H1 (cell line): ENCODE data around the gene SYMPK. TPM values are rescaled to one million over a fixed set of nuclear protein-coding genes. Genes with fewer than 3 reads are reported as not detected.

Source experiments
- CBX5 ChIP-seq: fragments of 300-800, 300-1000 bp; sonication (generic); IDR thresholded peaks from 2 replicates; pipeline ENCODE4 v1.7.1; 2016; ENCODE audit warnings: antibody characterized with exemption, low read length, low read depth
- EGR1 ChIP-seq: IDR thresholded peaks from 2 replicates; pipeline ENCODE4 v1.6.1; 2011; ENCODE audit warnings: low read depth, low read length, borderline replicate concordance
- EZH2 ChIP-seq: fragments of 200-600 bp; sonication (generic); IDR thresholded peaks from 2 replicates; pipeline ENCODE4 v1.7.1; 2012; ENCODE audit warnings: low read depth, mild to moderate bottlenecking, moderate library complexity, low read length, inconsistent platforms; ENCODE audit not compliant: severe bottlenecking
- TEAD4 ChIP-seq: IDR thresholded peaks from 2 replicates; pipeline ENCODE4 v1.6.1; 2012; ENCODE audit warnings: low read depth, low read length, inconsistent platforms, mixed read lengths
- polyA plus RNA-seq, 7 experiments: library from polyadenylated mRNA; depleted of rRNA in 3 of 7; stranded (reverse) in 5 of 7; unstranded in 2 of 7; fragments of >200 nt in 5 of 7; fragments of 200-250 nt in 2 of 7; gene quantifications; 1 replicate in 5 of 7; 2 replicates in 1 of 7; 4 replicates in 1 of 7; pipeline versions ENCODE4 v1.2.1 to v1.2.3, GENCODE V29; 2011 to 2013; ENCODE audit warnings: missing spikeins in 2 of 7, mixed read lengths in 2 of 7
- total RNA-seq: library from RNA; stranded (reverse); fragmentation: NEBNext Ultra II Directional; extraction: Animal tissue kit (Norgen Biotek cat#: 25700); gene quantifications from 2 replicates; pipeline ENCODE4 v1.2.1, GENCODE V29; 2021
- TF ChIP-seq, protein P1 (sequence below): fragments of 300-600 bp; sonication (generic); IDR thresholded peaks from 2 replicates; pipeline ENCODE4 v1.7.1; 2012; ENCODE audit warnings: low read length, moderate library complexity, mild to moderate bottlenecking, inconsistent platforms; ENCODE audit not compliant: insufficient replicate concordance

SYMPK gene
- total and polyA plus RNA-seq, 2 of the 8 experiments (the other 6 are each of a cell fraction or from before 2014, with no cell fraction given): 93.6 to 99.5 TPM

DNA sequence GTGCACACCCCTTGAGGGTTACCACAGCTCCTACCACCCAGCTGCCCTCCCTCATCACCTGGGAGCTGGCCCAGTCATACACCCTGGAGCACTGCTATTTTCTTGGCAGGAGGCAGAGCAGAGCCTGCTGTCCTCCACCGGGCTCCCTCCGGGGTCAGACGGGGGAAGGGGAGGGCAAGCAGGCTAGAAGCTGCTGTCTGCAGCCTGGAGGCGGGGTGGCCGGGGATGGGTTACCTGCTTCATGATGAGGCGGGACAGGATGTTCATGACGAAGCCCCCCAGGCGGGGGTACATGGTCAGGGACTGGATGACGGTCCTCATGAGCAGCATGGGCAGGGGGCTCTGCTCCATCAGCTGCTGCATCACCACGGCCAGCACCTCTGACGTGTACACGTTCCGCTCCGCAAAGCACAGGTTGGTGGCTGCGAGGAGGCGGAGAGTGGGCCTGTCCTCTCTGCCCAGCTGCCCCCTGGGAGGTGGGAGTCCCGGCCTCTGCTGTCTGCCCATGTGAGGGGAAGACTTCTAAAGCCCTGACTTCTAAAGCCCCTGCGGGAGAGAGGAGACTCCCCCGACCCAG lies 45.1 kb downstream of the SYMPK start (continued):
- TF ChIP-seq EZH2 (no peak), EGR1 (no peak), TEAD4 (no peak), CBX5 (no peak)
- TF ChIP-seq, protein P1, sequence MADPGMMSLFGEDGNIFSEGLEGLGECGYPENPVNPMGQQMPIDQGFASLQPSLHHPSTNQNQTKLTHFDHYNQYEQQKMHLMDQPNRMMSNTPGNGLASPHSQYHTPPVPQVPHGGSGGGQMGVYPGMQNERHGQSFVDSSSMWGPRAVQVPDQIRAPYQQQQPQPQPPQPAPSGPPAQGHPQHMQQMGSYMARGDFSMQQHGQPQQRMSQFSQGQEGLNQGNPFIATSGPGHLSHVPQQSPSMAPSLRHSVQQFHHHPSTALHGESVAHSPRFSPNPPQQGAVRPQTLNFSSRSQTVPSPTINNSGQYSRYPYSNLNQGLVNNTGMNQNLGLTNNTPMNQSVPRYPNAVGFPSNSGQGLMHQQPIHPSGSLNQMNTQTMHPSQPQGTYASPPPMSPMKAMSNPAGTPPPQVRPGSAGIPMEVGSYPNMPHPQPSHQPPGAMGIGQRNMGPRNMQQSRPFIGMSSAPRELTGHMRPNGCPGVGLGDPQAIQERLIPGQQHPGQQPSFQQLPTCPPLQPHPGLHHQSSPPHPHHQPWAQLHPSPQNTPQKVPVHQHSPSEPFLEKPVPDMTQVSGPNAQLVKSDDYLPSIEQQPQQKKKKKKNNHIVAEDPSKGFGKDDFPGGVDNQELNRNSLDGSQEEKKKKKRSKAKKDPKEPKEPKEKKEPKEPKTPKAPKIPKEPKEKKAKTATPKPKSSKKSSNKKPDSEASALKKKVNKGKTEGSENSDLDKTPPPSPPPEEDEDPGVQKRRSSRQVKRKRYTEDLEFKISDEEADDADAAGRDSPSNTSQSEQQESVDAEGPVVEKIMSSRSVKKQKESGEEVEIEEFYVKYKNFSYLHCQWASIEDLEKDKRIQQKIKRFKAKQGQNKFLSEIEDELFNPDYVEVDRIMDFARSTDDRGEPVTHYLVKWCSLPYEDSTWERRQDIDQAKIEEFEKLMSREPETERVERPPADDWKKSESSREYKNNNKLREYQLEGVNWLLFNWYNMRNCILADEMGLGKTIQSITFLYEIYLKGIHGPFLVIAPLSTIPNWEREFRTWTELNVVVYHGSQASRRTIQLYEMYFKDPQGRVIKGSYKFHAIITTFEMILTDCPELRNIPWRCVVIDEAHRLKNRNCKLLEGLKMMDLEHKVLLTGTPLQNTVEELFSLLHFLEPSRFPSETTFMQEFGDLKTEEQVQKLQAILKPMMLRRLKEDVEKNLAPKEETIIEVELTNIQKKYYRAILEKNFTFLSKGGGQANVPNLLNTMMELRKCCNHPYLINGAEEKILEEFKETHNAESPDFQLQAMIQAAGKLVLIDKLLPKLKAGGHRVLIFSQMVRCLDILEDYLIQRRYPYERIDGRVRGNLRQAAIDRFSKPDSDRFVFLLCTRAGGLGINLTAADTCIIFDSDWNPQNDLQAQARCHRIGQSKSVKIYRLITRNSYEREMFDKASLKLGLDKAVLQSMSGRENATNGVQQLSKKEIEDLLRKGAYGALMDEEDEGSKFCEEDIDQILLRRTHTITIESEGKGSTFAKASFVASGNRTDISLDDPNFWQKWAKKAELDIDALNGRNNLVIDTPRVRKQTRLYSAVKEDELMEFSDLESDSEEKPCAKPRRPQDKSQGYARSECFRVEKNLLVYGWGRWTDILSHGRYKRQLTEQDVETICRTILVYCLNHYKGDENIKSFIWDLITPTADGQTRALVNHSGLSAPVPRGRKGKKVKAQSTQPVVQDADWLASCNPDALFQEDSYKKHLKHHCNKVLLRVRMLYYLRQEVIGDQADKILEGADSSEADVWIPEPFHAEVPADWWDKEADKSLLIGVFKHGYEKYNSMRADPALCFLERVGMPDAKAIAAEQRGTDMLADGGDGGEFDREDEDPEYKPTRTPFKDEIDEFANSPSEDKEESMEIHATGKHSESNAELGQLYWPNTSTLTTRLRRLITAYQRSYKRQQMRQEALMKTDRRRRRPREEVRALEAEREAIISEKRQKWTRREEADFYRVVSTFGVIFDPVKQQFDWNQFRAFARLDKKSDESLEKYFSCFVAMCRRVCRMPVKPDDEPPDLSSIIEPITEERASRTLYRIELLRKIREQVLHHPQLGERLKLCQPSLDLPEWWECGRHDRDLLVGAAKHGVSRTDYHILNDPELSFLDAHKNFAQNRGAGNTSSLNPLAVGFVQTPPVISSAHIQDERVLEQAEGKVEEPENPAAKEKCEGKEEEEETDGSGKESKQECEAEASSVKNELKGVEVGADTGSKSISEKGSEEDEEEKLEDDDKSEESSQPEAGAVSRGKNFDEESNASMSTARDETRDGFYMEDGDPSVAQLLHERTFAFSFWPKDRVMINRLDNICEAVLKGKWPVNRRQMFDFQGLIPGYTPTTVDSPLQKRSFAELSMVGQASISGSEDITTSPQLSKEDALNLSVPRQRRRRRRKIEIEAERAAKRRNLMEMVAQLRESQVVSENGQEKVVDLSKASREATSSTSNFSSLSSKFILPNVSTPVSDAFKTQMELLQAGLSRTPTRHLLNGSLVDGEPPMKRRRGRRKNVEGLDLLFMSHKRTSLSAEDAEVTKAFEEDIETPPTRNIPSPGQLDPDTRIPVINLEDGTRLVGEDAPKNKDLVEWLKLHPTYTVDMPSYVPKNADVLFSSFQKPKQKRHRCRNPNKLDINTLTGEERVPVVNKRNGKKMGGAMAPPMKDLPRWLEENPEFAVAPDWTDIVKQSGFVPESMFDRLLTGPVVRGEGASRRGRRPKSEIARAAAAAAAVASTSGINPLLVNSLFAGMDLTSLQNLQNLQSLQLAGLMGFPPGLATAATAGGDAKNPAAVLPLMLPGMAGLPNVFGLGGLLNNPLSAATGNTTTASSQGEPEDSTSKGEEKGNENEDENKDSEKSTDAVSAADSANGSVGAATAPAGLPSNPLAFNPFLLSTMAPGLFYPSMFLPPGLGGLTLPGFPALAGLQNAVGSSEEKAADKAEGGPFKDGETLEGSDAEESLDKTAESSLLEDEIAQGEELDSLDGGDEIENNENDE: no peak
